Measurements from ENCODE around the gene CLK2.
A peak's percentile ranks its signal among the peaks of the same experiment; 100 is the strongest.
"Not testable (repeated sequence)": the region's sequence is repeated elsewhere in the genome, so short reads cannot be mapped to it uniquely, and the experiment has no call there.

CLK2 gene

DNA sequence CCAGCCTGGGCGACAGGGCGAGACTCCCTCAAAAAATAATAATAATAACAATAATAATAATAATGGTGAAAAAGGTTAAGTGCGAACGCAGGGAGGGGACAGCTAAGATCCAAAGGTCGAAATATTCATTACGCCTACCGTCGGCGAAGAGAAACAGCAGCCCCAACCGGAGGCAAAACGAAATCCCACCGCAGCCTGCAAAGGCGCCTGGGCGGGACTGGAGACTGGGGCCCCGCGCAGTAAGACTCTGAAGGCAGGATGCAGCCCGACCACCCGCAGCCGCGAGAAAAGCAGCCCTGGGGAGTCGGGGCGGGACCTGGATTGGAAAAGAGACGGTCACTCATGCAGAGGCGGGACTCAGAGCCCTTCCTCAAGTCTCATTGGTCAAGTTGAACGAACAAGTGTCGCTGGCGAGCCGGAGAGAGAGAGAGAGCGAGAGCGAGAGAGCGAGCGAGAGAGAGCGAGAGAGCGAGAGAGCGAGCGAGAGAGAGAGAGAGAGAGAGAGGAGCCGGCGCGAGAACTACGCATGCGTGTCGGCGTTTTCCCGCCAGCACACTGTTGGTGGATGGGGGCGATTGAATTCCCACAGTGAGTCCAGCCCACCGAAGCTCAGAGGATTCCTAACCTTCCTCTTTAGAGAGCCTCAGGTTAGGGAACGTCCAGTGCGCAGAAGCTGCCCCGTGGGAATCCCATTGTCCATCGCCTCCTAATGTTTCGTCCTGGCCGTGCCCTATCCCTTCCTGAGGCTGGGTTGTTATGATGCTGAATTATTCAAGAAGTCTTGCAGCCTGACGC lies 28.7 kb downstream of the CLK2 start:
- peaks cover 4 to 42% (median 28%) of the 10 kb centered on the region in 5 donors for H3K4me1 ChIP-seq (ENCODE audit: control insufficient read depth in 5 of 5, insufficient read depth in 5 of 5, low read length in 5 of 5)
- H3K4me3 ChIP-seq (ENCODE audit: low read depth in 1 of 5, low read length in 5 of 5), result peak overlapping the region; percentile 77 to 90 (median 80)
- peaks cover 0 to 19% (median 10%) of the 10 kb centered on the region in 5 donors for H3K36me3 ChIP-seq (ENCODE audit: control insufficient read depth in 5 of 5, insufficient read depth in 5 of 5, low read length in 5 of 5)
- peaks cover 0 to 3% (median 0%) of the 10 kb centered on the region in 5 donors for H3K27me3 ChIP-seq (ENCODE audit: control insufficient read depth in 5 of 5, insufficient read depth in 4 of 5, low read length in 5 of 5)
- peak overlapping the region; percentile 56 for H3K27ac ChIP-seq (ENCODE audit: low read depth, low read length)
- peak overlapping the region; percentile 10 to 78 (median 63) for H3K9ac ChIP-seq (ENCODE audit: low read length in 5 of 5)
- H3K9me3 ChIP-seq (ENCODE audit: control insufficient read depth in 5 of 5, low read length in 5 of 5), result no peaks in the 10 kb centered on the region

DNA sequence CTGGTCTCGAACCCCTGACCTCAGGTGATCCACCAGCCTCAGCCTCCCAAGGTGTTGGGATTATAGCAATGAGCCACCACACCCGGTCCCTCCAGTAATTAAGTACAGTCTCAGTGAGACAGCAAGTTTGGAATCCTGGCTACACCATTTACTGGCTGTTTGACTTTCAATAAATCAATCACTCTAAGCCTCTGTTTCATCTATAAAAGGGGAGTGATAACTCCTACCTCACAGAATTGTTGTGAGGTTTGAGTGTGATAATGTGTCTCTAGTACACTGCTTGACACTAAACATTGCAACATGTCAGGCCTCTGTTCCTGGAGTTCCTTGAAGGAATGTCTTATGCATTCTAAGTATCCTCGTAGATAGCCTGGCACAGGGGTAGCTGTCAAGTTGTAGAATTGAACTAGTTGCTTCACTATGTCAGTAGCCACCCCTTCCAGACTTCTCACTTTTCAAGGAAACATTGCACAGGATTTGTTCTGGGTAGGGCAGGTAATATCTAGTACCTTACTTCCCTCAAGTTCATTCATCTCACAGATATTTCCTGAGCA lies 30.4 kb downstream of the CLK2 start:
- Histone ChIP-seq H3K4me3 (ENCODE audit: low read depth in 1 of 5, low read length in 5 of 5) (peak overlapping the region in 4 of 5 donors; percentile 69 to 80 (median 78)), H3K27me3 (ENCODE audit: control insufficient read depth in 5 of 5, insufficient read depth in 4 of 5, low read length in 5 of 5) (peaks cover 0 to 3% (median 0%) of the 10 kb centered on the region in 5 donors), H3K9me3 (ENCODE audit: control insufficient read depth in 5 of 5, low read length in 5 of 5) (no peaks in the 10 kb centered on the region), H3K4me1 (ENCODE audit: control insufficient read depth in 5 of 5, insufficient read depth in 5 of 5, low read length in 5 of 5) (peaks cover 4 to 42% (median 28%) of the 10 kb centered on the region in 5 donors), H3K9ac (ENCODE audit: low read length in 5 of 5) (peak overlapping the region in 1 of 5 donors; percentile 78), H3K27ac (ENCODE audit: low read depth, low read length) (no peak overlapping the region), H3K36me3 (ENCODE audit: control insufficient read depth in 5 of 5, insufficient read depth in 5 of 5, low read length in 5 of 5) (peaks cover 0 to 23% (median 10%) of the 10 kb centered on the region in 5 donors)

DNA sequence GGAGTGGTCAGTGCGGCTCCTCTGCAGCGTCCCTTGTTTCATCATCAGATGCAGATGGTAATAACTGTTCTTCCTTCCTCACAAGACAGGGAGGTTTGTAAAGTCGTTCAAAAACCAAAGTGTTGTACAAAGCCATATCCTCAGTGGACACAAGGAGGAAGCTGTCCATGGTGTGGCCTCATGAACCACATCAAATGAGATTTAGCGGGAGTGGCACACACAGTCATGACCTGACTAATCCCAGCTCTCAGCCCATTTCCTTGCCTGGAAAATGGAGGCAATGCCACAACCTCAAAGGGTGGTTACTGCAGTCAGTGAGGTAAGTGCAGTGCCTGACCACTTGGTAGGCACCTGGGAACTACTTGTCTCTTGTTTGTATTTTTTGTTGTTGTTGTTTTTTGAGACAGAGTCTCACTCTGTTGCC lies 31.5 kb downstream of the CLK2 start:
- Histone ChIP-seq H3K27me3 (ENCODE audit: control insufficient read depth in 5 of 5, insufficient read depth in 4 of 5, low read length in 5 of 5) (peaks cover 0 to 3% (median 0%) of the 10 kb centered on the region in 5 donors), H3K9me3 (ENCODE audit: control insufficient read depth in 5 of 5, low read length in 5 of 5) (no peaks in the 10 kb centered on the region), H3K4me1 (ENCODE audit: control insufficient read depth in 5 of 5, insufficient read depth in 5 of 5, low read length in 5 of 5) (peaks cover 4 to 42% (median 28%) of the 10 kb centered on the region in 5 donors), H3K9ac (ENCODE audit: low read length in 5 of 5) (peak overlapping the region in 1 of 5 donors; percentile 21), H3K27ac (ENCODE audit: low read depth, low read length) (no peak overlapping the region), H3K4me3 (ENCODE audit: low read depth in 1 of 5, low read length in 5 of 5) (no peak overlapping the region), H3K36me3 (ENCODE audit: control insufficient read depth in 5 of 5, insufficient read depth in 5 of 5, low read length in 5 of 5) (peaks cover 0 to 23% (median 9%) of the 10 kb centered on the region in 5 donors)

DNA sequence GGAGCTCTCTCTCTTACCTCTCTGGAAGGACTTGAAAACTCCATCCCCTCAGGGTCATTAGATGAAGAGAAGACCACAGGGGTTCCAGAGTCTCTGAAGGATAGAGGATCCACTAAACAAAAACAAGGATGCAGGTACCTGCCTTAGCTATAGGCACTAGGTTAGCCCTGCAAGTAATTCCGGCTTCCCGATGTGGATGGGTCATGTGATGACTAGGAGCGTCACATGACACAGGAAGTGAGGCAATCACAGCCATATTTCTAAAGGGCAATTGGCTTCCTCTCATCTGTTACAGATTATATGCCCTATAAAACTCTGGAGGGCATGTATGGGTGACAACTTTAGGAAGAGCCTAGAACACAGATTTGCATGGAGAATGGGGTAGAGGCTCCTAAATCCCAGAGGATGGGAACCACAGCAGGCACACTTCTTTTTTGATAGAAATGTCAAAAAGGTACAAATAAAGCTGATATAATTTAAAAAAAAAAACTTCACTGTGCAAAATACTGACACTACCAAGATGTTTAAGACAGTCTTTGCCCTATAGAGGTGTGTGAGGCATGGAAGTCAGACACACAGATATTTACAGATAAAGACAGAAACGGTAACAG lies 32.1 kb downstream of the CLK2 start:
- H3K36me3 ChIP-seq (ENCODE audit: control insufficient read depth in 5 of 5, insufficient read depth in 5 of 5, low read length in 5 of 5), result peaks cover 0 to 30% (median 15%) of the 10 kb centered on the region in 5 donors
- no peaks in the 10 kb centered on the region for H3K9me3 ChIP-seq (ENCODE audit: control insufficient read depth in 5 of 5, low read length in 5 of 5)
- peaks cover 0 to 3% (median 0%) of the 10 kb centered on the region in 5 donors for H3K27me3 ChIP-seq (ENCODE audit: control insufficient read depth in 5 of 5, insufficient read depth in 4 of 5, low read length in 5 of 5)
- peak overlapping the region; percentile 16 for H3K27ac ChIP-seq (ENCODE audit: low read depth, low read length)
- peaks cover 4 to 42% (median 28%) of the 10 kb centered on the region in 5 donors for H3K4me1 ChIP-seq (ENCODE audit: control insufficient read depth in 5 of 5, insufficient read depth in 5 of 5, low read length in 5 of 5)
- H3K9ac ChIP-seq (ENCODE audit: low read length in 5 of 5), result peak overlapping the region in 2 of 5 donors; percentile 21 to 65
- peak overlapping the region; percentile 63 to 81 (median 65) for H3K4me3 ChIP-seq (ENCODE audit: low read depth in 1 of 5, low read length in 5 of 5)

DNA sequence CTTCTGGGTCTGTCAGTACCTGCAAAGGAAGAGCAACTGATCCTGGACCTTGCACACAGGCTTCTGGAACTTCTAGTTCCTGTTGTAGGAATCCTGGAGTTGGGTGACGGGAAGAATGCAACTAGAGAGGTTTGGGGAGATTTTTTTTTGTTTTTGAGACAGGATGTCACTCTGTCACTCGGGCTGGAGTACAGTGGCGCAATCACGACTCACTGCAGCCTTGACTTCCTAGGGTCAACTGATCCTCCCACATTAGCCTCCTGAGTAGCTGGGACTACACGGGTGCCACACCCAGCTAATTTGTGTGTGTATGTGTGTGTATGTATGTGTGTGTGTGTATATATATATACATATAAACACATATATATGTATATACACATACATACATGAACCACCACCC lies 36.9 kb downstream of the CLK2 start:
- no peak overlapping the region for H3K27ac ChIP-seq (ENCODE audit: low read depth, low read length)
- no peak overlapping the region for H3K9ac ChIP-seq (ENCODE audit: low read length in 5 of 5)
- peaks cover 0 to 40% (median 22%) of the 10 kb centered on the region in 5 donors for H3K36me3 ChIP-seq (ENCODE audit: control insufficient read depth in 5 of 5, insufficient read depth in 5 of 5, low read length in 5 of 5)
- H3K4me3 ChIP-seq (ENCODE audit: low read depth in 1 of 5, low read length in 5 of 5), result no peak overlapping the region
- no peaks in the 10 kb centered on the region for H3K9me3 ChIP-seq (ENCODE audit: control insufficient read depth in 5 of 5, low read length in 5 of 5)
- no peaks in the 10 kb centered on the region for H3K27me3 ChIP-seq (ENCODE audit: control insufficient read depth in 5 of 5, insufficient read depth in 4 of 5, low read length in 5 of 5)
- peaks cover 0 to 19% (median 13%) of the 10 kb centered on the region in 5 donors for H3K4me1 ChIP-seq (ENCODE audit: control insufficient read depth in 5 of 5, insufficient read depth in 5 of 5, low read length in 5 of 5)

DNA sequence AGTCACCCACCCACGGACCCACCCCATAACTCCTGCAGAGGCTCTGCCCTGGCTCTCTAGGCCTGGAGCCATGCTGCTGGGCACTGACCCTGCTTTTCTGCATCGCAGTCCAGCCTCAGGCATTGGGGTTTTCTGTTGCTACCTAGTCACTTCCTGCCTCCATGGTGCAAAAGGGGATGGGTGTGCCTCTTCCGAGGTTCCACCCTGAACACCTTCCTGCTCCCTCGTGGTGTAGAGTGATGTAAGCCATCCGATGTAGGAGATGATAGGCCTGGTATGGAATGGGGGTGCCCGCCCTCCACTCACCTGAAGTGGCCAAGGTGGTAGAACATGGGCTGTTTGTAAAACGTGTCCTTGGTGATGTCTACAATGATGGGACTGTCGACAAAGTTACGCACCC lies 37.9 kb downstream of the CLK2 start:
- H3K36me3 ChIP-seq (ENCODE audit: control insufficient read depth in 5 of 5, insufficient read depth in 5 of 5, low read length in 5 of 5), result peaks cover 0 to 40% (median 22%) of the 10 kb centered on the region in 5 donors
- not testable (repeated sequence) for H3K9ac ChIP-seq (ENCODE audit: low read length in 5 of 5); H3K27me3 ChIP-seq (ENCODE audit: control insufficient read depth in 5 of 5, insufficient read depth in 4 of 5, low read length in 5 of 5); H3K4me1 ChIP-seq (ENCODE audit: control insufficient read depth in 5 of 5, insufficient read depth in 5 of 5, low read length in 5 of 5); H3K4me3 ChIP-seq (ENCODE audit: low read depth in 1 of 5, low read length in 5 of 5); H3K9me3 ChIP-seq (ENCODE audit: control insufficient read depth in 5 of 5, low read length in 5 of 5); H3K27ac ChIP-seq (ENCODE audit: low read depth, low read length)

DNA sequence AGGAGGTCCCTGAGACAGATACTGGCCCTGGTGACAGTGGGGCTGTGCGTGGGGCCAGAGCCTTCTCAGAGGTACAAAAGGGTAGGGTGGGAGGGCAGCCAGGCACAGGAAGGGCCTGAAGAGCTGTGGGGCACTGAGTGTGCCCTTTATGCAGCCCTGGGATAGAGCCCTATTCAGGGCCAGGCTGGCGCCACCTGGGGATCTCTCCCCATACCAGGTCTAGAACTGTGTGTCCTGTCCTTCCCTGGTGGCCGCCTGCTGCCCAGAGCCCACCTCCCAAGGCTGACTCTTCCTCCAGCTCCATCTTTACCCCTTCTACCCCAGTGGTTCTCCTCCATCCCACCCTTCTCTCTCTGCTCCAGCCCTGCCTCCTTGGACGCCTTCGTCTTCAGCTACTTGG lies 39.8 kb downstream of the CLK2 start:
- H3K4me3 ChIP-seq (ENCODE audit: low read depth in 1 of 5, low read length in 5 of 5); H3K9me3 ChIP-seq (ENCODE audit: control insufficient read depth in 5 of 5, low read length in 5 of 5): not testable (repeated sequence)

DNA sequence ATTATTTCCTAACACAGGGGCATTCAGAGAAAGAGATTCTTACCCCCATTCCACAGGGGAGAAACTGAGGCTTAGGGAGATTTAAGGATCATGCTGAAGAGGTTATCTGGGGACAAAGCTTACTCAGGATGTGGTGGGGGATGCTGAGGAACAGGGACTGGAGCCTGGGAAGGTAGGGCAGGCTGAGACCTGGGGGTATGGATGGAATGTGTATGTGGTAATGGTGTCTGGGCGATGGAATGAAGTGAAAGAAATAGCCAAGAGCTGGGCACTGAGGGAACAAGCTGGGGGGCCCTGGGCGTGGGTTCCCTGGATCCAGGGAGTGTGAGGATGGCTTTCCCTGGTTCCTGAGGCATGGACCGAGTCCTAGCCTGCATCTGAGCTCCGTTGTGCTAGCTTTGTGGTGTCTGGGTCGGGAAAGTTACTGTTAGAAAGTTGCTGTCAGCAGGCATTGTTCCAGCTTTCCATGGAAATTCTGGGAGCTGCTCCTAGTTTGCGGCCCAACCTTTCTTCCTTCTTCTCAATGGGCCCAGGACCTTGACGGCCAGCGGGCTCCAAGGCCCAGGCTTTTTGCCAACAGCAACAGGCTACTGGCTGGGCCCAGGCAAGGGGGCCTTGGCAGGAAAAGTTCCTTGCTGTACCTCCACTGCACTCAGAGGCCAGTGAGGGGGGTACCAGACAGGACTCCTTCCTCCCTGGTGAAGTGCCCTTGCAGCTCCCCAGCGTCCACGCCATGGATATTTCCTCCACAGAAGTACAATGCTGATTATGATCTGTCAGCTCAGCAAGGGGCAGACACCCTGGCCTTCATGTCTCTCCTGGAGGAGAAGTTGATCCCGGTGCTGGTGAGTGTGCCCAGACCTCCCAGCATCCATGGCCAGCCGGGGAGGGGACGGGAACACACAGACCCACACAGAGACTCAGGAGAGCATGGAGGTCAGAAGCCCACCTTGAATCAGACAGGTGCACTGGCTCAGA lies 41.0 kb downstream of the CLK2 start:
- Histone ChIP-seq H3K36me3 (ENCODE audit: control insufficient read depth in 5 of 5, insufficient read depth in 5 of 5, low read length in 5 of 5) (peaks cover 0 to 21% (median 18%) of the 10 kb centered on the region in 5 donors), H3K4me1 (ENCODE audit: control insufficient read depth in 5 of 5, insufficient read depth in 5 of 5, low read length in 5 of 5) (peaks cover 5 to 11% (median 6%) of the 10 kb centered on the region in 5 donors)
- not testable (repeated sequence) for H3K4me3 ChIP-seq (ENCODE audit: low read depth in 1 of 5, low read length in 5 of 5); H3K9ac ChIP-seq (ENCODE audit: low read length in 5 of 5); H3K27me3 ChIP-seq (ENCODE audit: control insufficient read depth in 5 of 5, insufficient read depth in 4 of 5, low read length in 5 of 5); H3K9me3 ChIP-seq (ENCODE audit: control insufficient read depth in 5 of 5, low read length in 5 of 5); H3K27ac ChIP-seq (ENCODE audit: low read depth, low read length)

More for the DNA sequence above, 39.8 kb downstream of the CLK2 start:
- H3K36me3 ChIP-seq (ENCODE audit: control insufficient read depth in 5 of 5, insufficient read depth in 5 of 5, low read length in 5 of 5), result peaks cover 0 to 29% (median 22%) of the 10 kb centered on the region in 5 donors
- not testable (repeated sequence) for H3K27ac ChIP-seq (ENCODE audit: low read depth, low read length); H3K4me1 ChIP-seq (ENCODE audit: control insufficient read depth in 5 of 5, insufficient read depth in 5 of 5, low read length in 5 of 5); H3K27me3 ChIP-seq (ENCODE audit: control insufficient read depth in 5 of 5, insufficient read depth in 4 of 5, low read length in 5 of 5); H3K9ac ChIP-seq (ENCODE audit: low read length in 5 of 5)

DNA sequence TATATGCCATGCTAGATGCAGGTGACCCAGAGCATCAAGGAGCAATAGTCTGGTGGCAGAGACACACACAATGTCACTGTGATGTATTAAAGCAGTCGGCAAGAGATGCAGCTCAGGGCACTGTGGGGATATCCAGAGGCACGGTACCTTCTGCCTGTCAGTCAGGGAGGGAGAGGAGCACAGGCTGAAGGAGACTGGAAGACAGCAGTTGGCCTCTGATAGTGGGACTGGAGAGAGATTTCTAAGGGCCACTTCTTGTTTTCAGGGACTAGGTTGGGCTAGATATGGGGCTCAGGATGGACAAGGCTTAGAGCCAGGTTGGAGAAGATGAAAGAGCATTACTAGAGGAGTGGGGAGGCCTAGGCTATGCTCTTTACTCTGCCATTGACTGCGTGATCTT lies 42.0 kb downstream of the CLK2 start:
- not testable (repeated sequence) for H3K9me3 ChIP-seq (ENCODE audit: control insufficient read depth in 5 of 5, low read length in 5 of 5); H3K4me3 ChIP-seq (ENCODE audit: low read depth in 1 of 5, low read length in 5 of 5); H3K27me3 ChIP-seq (ENCODE audit: control insufficient read depth in 5 of 5, insufficient read depth in 4 of 5, low read length in 5 of 5); H3K27ac ChIP-seq (ENCODE audit: low read depth, low read length); H3K9ac ChIP-seq (ENCODE audit: low read length in 5 of 5)
- Histone ChIP-seq H3K36me3 (ENCODE audit: control insufficient read depth in 5 of 5, insufficient read depth in 5 of 5, low read length in 5 of 5) (peaks cover 0 to 11% (median 9%) of the 10 kb centered on the region in 5 donors), H3K4me1 (ENCODE audit: control insufficient read depth in 5 of 5, insufficient read depth in 5 of 5, low read length in 5 of 5) (peaks cover 7 to 20% (median 14%) of the 10 kb centered on the region in 5 donors)
